NCI-H460 (cell line): ENCODE measurements around the gene CEP19. TPM values are rescaled to one million over a fixed set of nuclear protein-coding genes. Genes with fewer than 3 reads are reported as not detected.
A peak's percentile ranks its signal among the peaks of the same experiment; 100 is the strongest.
"Not testable (repeated sequence)": the region's sequence is repeated elsewhere in the genome, so short reads cannot be mapped to it uniquely, and the experiment has no call there.

ENCODE experiments used
- DNase-seq: peaks from one replicate; pipeline ENCODE4 v3.0.0-alpha.2; 2016; ENCODE audit warnings: low read depth; ENCODE audit errors: extremely low read depth
- polyA plus RNA-seq: library from polyadenylated mRNA; depleted of rRNA; stranded (reverse); fragments of >200 nt; gene quantifications from 2 replicates; pipeline ENCODE4 v1.2.3, GENCODE V29; 2014; cell fraction: nucleus; rRNA removed
- total RNA-seq: library from RNA; depleted of rRNA; stranded (reverse); fragments of >200 nt; shearing (Covaris generic); gene quantifications from 2 replicates; pipeline ENCODE4 v1.2.3, GENCODE V29; 2014; rRNA removed

The CEP19 gene
- total RNA-seq = 3.2 and 3.7 TPM in 2 replicates
- polyA plus RNA-seq = 1.4 and 2.1 TPM in 2 replicates

GRCh38 chr3:196711838-196712513 lies at the start of gene CEP19, which contains the start of gene PIGX:
TSS of gene CEP19 (minus strand) at chr3:196712250. CDS start at chr3:196708657, 3,593 bp downstream.
TSS of gene PIGX (plus strand) at chr3:196712377.
- DNase-seq = peak; percentile 64

- DNase-seq = no peak
Observed at GRCh38 chr3:196757876-196758739, 46.1 kb upstream of the CEP19 start.

GRCh38 chr3:196756732-196757131 lies 44.7 kb upstream of the CEP19 start:
- DNase-seq = no peak

GRCh38 chr3:196754091-196754981 lies 42.3 kb upstream of the CEP19 start:
- DNase-seq = no peak

- DNase-seq = no peak
Observed at GRCh38 chr3:196753201-196753600, 41.2 kb upstream of the CEP19 start.

GRCh38 chr3:196749125-196749524 lies 37.1 kb upstream of the CEP19 start:
- DNase-seq = no peak

GRCh38 chr3:196743569-196743968 lies 31.5 kb upstream of the CEP19 start:
- DNase-seq = not testable (repeated sequence)

GRCh38 chr3:196741249-196741889 lies 29.3 kb upstream of the CEP19 start:
- no peak for DNase-seq

- no peak for DNase-seq
Observed at GRCh38 chr3:196740481-196741248, 28.6 kb upstream of the CEP19 start.

GRCh38 chr3:196739671-196740480 lies 27.8 kb upstream of the CEP19 start, which contains the start of gene PAK2:
TSS of gene PAK2 (plus strand) at chr3:196739857. CDS start at chr3:196782647, 42,790 bp downstream.
- peak; percentile 79 for DNase-seq

GRCh38 chr3:196737655-196738054 lies 25.6 kb upstream of the CEP19 start:
- DNase-seq = no peak

- no peak for DNase-seq
Observed at GRCh38 chr3:196736670-196737374, 24.8 kb upstream of the CEP19 start.

GRCh38 chr3:196735751-196736150 lies 23.7 kb upstream of the CEP19 start:
- no peak for DNase-seq

GRCh38 chr3:196726788-196727675 lies 15.0 kb upstream of the CEP19 start:
- no peak for DNase-seq

- DNase-seq = no peak
Observed at GRCh38 chr3:196721097-196721496, 9.0 kb upstream of the CEP19 start.

GRCh38 chr3:196717162-196717561 lies 5.1 kb upstream of the CEP19 start:
- DNase-seq = not testable (repeated sequence)
